ENCODE results near the gene WDR86.

Gene WDR86

GRCh38 chr7:151405588-151405987 is 4.2 kb downstream of the WDR86 start:
- no peak for DNase-seq

- no peak for DNase-seq
These were observed 4.8 kb downstream of the WDR86 start for GRCh38 chr7:151405056-151405455.

- no peak for DNase-seq
These were observed 5.4 kb downstream of the WDR86 start for GRCh38 chr7:151404216-151405011.

- no peak for DNase-seq
These were observed 6.1 kb downstream of the WDR86 start for GRCh38 chr7:151403764-151404163.

GRCh38 chr7:151402029-151402835 is 7.6 kb downstream of the WDR86 start:
- no peak for DNase-seq

GRCh38 chr7:151400626-151401315 is 9.1 kb downstream of the WDR86 start:
- DNase-seq = no peak

GRCh38 chr7:151399906-151400305 is 9.9 kb downstream of the WDR86 start:
- DNase-seq = no peak

GRCh38 chr7:151399305-151399601 is 10.6 kb downstream of the WDR86 start:
- DNase-seq = no peak

- DNase-seq = no peak
These were observed 11.2 kb downstream of the WDR86 start for GRCh38 chr7:151398446-151399304.

- no peak for DNase-seq
These were observed 12.8 kb downstream of the WDR86 start for GRCh38 chr7:151397026-151397425.

GRCh38 chr7:151396328-151396970 is 13.4 kb downstream of the WDR86 start:
- DNase-seq = no peak

GRCh38 chr7:151395036-151395367 is 14.8 kb downstream of the WDR86 start:
- DNase-seq = no peak

- DNase-seq = no peak
These were observed 15.5 kb downstream of the WDR86 start for GRCh38 chr7:151394076-151395035.

GRCh38 chr7:151393031-151393977 is 16.5 kb downstream of the WDR86 start:
- DNase-seq = no peak

- no peak for DNase-seq
These were observed 17.4 kb downstream of the WDR86 start for GRCh38 chr7:151392426-151392825.

GRCh38 chr7:151392002-151392401 is 17.8 kb downstream of the WDR86 start:
- DNase-seq = no peak

- DNase-seq = no peak
These were observed 18.5 kb downstream of the WDR86 start for GRCh38 chr7:151391358-151391730.

GRCh38 chr7:151390598-151391357 is 19.1 kb downstream of the WDR86 start:
- no peak for DNase-seq

Measured in GF-D8 (cell line).